Mesothelial cell of epicardium (in vitro differentiated cells): ENCODE results near the gene MACO1. TPM values are rescaled to one million over a fixed set of nuclear protein-coding genes. Genes with fewer than 3 reads are reported as not detected.
A peak's percentile ranks its signal among the peaks of the same experiment; 100 is the strongest.

Experiments
- DNase-seq, 2 experiments: peaks; one replicate each; pipeline ENCODE4 v3.0.0; 2021; ENCODE audit warnings: low spot score in 2 of 2; ENCODE audit not compliant: unreplicated experiment in 2 of 2
- H3K27ac Mint-ChIP-seq: 2 replicates; pipeline ENCODE4 v1.8.0; 2021; ENCODE audit warnings: mixed read lengths
- H3K27me3 Mint-ChIP-seq: 2 replicates; pipeline ENCODE4 v1.8.0; 2021; ENCODE audit warnings: low read depth, mixed read lengths
- H3K36me3 Mint-ChIP-seq: 2 replicates; pipeline ENCODE4 v1.8.0; 2021; ENCODE audit warnings: mixed read lengths
- H3K4me1 Mint-ChIP-seq: 2 replicates; pipeline ENCODE4 v1.8.0; 2021; ENCODE audit warnings: mixed read lengths
- H3K4me3 Mint-ChIP-seq: 2 replicates; pipeline ENCODE4 v1.8.0; 2021; ENCODE audit warnings: mild to moderate bottlenecking, moderate library complexity, mixed read lengths
- H3K9me3 Mint-ChIP-seq: 2 replicates; pipeline ENCODE4 v1.8.0; 2021; ENCODE audit warnings: mixed read lengths
- total RNA-seq: library from RNA; stranded (reverse); gene quantifications from 3 replicates; pipeline ENCODE4 v1.2.1, GENCODE V29; 2021
- TF ChIP-seq, protein P1 (sequence below): fragments of 200-600 bp; sonication (generic); IDR thresholded peaks from one replicate; pipeline ENCODE4 v1.5.0; 2021; ENCODE audit warnings: antibody characterized with exemption; ENCODE audit not compliant: unreplicated experiment

Gene MACO1
- total RNA-seq, 1 donor from 2014 or later, result 26.9 TPM

DNA sequence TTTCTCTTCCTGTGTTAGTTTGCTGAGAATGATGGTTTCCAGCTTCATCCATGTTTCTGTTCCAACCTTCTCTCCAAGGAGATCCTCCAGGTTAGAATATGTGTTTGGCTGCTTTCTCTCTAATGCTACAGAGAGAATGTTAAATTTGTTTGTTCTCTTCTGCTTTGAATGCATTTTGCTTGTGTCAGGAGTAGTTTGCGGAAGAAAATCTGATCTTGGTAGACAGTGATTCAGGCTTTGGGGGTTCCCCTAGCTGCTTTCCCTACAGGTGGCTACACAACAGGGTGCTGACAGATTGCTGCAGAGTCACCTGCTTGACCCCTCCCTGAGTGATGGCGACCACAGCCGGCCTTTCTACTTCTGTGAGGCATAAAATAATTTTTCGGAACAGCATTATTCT lies 41.8 kb downstream of the MACO1 start:
- no peak overlapping the region for H3K27ac Mint-ChIP-seq
- H3K27me3 Mint-ChIP-seq, result no peaks in the 10 kb centered on the region
- TF ChIP-seq, protein P1, sequence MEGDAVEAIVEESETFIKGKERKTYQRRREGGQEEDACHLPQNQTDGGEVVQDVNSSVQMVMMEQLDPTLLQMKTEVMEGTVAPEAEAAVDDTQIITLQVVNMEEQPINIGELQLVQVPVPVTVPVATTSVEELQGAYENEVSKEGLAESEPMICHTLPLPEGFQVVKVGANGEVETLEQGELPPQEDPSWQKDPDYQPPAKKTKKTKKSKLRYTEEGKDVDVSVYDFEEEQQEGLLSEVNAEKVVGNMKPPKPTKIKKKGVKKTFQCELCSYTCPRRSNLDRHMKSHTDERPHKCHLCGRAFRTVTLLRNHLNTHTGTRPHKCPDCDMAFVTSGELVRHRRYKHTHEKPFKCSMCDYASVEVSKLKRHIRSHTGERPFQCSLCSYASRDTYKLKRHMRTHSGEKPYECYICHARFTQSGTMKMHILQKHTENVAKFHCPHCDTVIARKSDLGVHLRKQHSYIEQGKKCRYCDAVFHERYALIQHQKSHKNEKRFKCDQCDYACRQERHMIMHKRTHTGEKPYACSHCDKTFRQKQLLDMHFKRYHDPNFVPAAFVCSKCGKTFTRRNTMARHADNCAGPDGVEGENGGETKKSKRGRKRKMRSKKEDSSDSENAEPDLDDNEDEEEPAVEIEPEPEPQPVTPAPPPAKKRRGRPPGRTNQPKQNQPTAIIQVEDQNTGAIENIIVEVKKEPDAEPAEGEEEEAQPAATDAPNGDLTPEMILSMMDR, result no peak
- H3K9me3 Mint-ChIP-seq, result no peaks in the 10 kb centered on the region
- H3K4me1 Mint-ChIP-seq, result peaks cover 41% of the 10 kb centered on the region
- peaks cover 9% of the 10 kb centered on the region for H3K36me3 Mint-ChIP-seq
- H3K4me3 Mint-ChIP-seq, result no peak overlapping the region
- DNase-seq, result no peak

DNA sequence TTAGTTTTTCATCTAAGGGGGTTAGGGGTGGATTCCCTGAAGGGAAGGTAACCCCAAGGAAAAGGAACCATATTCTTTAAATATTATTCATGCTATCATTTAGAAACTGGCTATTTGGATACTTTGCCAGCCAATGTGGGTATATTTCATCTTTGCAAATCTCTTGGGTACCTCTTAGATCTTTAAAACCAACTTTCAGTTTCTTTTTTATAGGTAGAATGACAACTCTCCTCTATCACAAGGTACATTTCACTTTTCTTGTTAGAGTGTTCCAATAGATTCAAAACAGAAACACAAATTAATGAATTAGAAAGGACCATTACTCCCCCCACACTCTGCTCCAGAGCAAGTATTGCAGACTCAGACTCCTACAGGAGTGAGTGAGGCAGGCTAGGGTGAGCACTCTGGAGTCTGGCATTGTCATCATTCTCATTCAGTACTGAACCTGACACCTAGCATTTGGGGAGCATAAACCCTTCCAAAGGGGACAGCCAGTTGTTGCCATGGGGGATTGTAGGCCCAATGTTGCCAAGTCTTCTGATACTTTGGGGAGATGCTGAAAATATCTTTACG lies 43.0 kb downstream of the MACO1 start:
- no peak overlapping the region for H3K4me3 Mint-ChIP-seq
- TF ChIP-seq, protein P1, result no peak
- peaks cover 47% of the 10 kb centered on the region for H3K4me1 Mint-ChIP-seq
- no peaks in the 10 kb centered on the region for H3K9me3 Mint-ChIP-seq
- H3K27me3 Mint-ChIP-seq, result no peaks in the 10 kb centered on the region
- peak overlapping the region; percentile 23 for H3K27ac Mint-ChIP-seq
- no peak for DNase-seq
- peaks cover 7% of the 10 kb centered on the region for H3K36me3 Mint-ChIP-seq

DNA sequence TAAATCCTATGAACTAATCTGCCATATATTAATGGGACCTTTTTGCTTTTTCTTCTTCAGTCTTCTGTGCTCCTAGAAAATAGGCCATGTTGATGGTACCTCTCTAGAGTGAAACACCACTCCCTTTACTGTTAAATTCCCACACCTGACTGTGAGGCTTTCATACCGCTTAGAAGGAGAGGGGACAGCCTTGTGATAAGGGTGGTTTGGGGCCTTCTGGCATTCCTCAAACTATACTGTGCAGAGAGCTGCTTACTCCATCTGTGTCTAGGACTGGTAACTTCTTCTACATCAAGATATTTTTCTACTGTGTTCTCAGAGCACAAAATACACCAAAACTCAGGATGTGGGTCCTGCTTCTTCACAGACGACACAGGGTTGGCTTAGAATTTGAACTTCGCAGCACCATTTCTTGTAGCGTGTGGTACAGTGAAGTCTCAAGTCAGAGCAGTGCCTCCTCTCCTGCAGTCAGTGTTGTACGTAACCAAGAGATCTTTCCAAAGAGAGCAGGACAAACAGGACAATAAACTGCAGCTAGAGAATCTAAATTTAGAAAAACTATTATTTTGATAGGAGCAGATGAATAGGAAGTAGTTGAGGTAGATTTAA lies 43.8 kb downstream of the MACO1 start:
- no peaks in the 10 kb centered on the region for H3K9me3 Mint-ChIP-seq
- peaks cover 50% of the 10 kb centered on the region for H3K4me1 Mint-ChIP-seq
- DNase-seq, result no peak
- peak overlapping the region; percentile 82 for H3K27ac Mint-ChIP-seq
- H3K4me3 Mint-ChIP-seq, result no peak overlapping the region
- H3K27me3 Mint-ChIP-seq, result no peaks in the 10 kb centered on the region
- H3K36me3 Mint-ChIP-seq, result peaks cover 7% of the 10 kb centered on the region
- TF ChIP-seq, protein P1, result no peak

DNA sequence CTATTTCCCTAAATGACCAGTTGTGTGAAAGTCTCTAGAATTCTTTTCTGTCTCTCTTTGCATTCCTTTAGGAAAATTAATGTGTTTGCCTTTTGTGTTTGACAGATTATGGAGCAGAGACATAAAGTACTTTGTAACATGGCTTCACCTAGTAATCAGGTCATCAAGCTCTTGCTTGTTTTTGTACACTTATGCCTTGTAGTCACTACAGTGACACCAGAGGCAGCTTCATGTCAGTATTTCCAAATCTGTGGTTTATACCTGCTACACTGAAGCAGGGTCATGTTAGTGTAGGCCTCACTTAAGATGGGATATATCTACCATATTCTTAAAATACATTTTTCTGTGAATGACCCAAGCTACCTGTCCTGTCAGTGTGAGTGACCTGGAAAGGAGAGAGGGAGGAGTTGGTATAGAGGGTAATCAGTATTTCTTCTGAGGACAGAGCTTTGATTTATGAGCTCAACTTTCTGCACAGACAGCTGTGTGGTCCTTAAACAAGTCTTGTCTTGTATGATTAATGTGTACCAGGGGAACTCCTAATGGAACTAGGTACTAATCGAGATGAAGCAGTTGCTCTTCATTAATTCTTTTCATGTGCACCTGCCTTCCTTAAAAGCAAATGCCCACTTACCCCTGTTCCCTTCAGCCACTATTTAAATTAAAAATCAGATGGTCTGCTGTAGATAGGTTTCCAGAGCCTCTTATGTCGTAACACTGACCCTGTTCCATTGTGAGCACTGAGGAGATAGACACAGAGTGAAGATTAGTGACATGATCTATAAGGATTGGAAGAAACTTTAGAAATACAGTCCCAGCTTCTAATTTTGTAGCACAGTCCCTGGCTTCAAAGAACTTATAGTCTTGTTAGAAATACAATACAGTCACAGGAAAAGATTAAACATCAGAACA lies 45.7 kb downstream of the MACO1 start:
- Mint-ChIP-seq H3K4me1 (peaks cover 50% of the 10 kb centered on the region), H3K4me3 (no peak overlapping the region), H3K27me3 (no peaks in the 10 kb centered on the region), H3K36me3 (no peaks in the 10 kb centered on the region), H3K9me3 (no peaks in the 10 kb centered on the region), H3K27ac (peak overlapping the region; percentile 84)
- TF ChIP-seq, protein P1, result no peak
- no peak for DNase-seq

DNA sequence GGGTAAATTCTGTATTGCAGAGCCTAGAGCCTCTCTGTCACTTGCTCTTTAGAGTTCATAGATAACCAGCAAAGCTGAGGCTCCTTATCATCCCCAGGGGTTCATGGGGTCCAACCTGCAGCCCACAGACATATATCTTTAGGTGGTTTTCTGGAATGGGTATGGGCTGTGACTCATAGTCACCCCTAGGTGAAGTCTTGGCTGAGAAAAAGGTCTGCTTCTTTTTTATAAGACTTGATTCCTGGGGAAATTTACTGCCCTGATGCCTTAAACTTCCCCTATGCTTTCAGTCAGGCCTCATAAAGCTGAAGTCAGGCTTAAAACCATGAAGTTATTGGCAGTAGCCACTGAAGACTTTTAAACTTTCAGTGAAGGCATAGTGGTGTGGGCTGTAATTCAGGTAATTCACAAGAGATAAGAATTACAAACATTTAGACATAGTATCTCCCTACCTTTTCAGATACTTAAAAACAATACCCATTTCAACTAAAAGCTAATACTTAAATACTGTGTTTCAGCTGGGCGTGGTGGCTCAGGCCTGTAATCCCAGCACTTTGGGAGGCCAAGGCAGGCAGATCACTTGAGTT lies 46.8 kb downstream of the MACO1 start:
- Mint-ChIP-seq H3K27me3 (no peaks in the 10 kb centered on the region), H3K27ac (peak overlapping the region; percentile 56)

More for the DNA sequence above, 46.8 kb downstream of the MACO1 start:
- Mint-ChIP-seq H3K9me3 (no peaks in the 10 kb centered on the region), H3K36me3 (no peaks in the 10 kb centered on the region), H3K4me3 (no peak overlapping the region), H3K4me1 (peaks cover 52% of the 10 kb centered on the region)
- TF ChIP-seq, protein P1, result no peak
- DNase-seq, result no peak
